Esophagus muscularis mucosa (tissue), 4 donors: Measurements from ENCODE around the gene PAPLN.

Source experiments
- CTCF ChIP-seq, 3 experiments: fragments of 200-600 bp in 2 of 3; fragments of 450-650 bp in 1 of 3; sonication (generic) in 2 of 3; IDR thresholded peaks; one replicate each; pipeline ENCODE4 v1.5.1; 2017 to 2019; ENCODE audit warnings: antibody characterized with exemption in 3 of 3, mild to moderate bottlenecking in 2 of 3, moderate library complexity in 1 of 3
- EP300 ChIP-seq: sonication (generic); formaldehyde crosslinking; IDR thresholded peaks from one replicate; pipeline ENCODE4 v1.6.1; 2017; ENCODE audit warnings: antibody characterized with exemption
- POLR2A ChIP-seq: fragments of 450-650 bp; IDR thresholded peaks from one replicate; pipeline ENCODE4 v1.6.1; 2017; ENCODE audit warnings: antibody characterized with exemption, moderate library complexity, mild to moderate bottlenecking, low read depth
- POLR2AphosphoS5 ChIP-seq, 2 donors: sonication (generic); formaldehyde crosslinking; IDR thresholded peaks; one replicate each; pipeline ENCODE4 v1.6.1; 2017; ENCODE audit warnings: antibody characterized with exemption in 2 of 2

- TF ChIP-seq CTCF (IDR thresholded peaks at IDR 0.05) (no peak), POLR2AphosphoS5 (IDR thresholded peaks at IDR 0.05) (no peak), POLR2A (no peak), EP300 (no peak)
These were observed 1.1 kb upstream of the PAPLN start for GRCh38 chr14:73236157-73236556.
